ENCODE data around the gene PTPRM.

PTPRM gene

GRCh38 chr18:8367217-8367988, 800.3 kb downstream of the PTPRM start:
- no peaks in the 10 kb centered on the region for H3K4me1 ChIP-seq
- peak; percentile 3 to 69 for DNase-seq (ENCODE audit: low spot score in 2 of 2)
- H3K27me3 ChIP-seq (ENCODE audit: low read depth): peaks cover 9% of the 10 kb centered on the region
- no peaks in the 10 kb centered on the region for H3K36me3 ChIP-seq (replicated peaks)
- in situ Hi-C loops (cut with MboI; ENCODE audit: low sequenced_read_pairs): no loop called here
- H3K4me3 ChIP-seq: no peak overlapping the region
- H3K9me3 ChIP-seq: no peaks in the 10 kb centered on the region

- Histone ChIP-seq H3K27me3 (ENCODE audit: low read depth) (peaks cover 9% of the 10 kb centered on the region), H3K36me3 (replicated peaks) (no peaks in the 10 kb centered on the region), H3K4me3 (no peak overlapping the region), H3K9me3 (no peaks in the 10 kb centered on the region), H3K4me1 (no peaks in the 10 kb centered on the region)
- in situ Hi-C loops (cut with MboI; ENCODE audit: low sequenced_read_pairs): no loop called here
- no peak for DNase-seq (ENCODE audit: low spot score in 2 of 2)
Measured at GRCh38 chr18:8368512-8369217, 801.5 kb downstream of the PTPRM start.

GRCh38 chr18:8373486-8373885, 806.4 kb downstream of the PTPRM start:
- DNase-seq (ENCODE audit: low spot score in 2 of 2): no peak
- in situ Hi-C loops (cut with MboI; ENCODE audit: low sequenced_read_pairs): no loop called here
- H3K9me3 ChIP-seq: no peaks in the 10 kb centered on the region
- H3K4me3 ChIP-seq: no peak overlapping the region
- H3K36me3 ChIP-seq (replicated peaks): no peaks in the 10 kb centered on the region
- H3K4me1 ChIP-seq: no peaks in the 10 kb centered on the region
- H3K27me3 ChIP-seq (ENCODE audit: low read depth): no peaks in the 10 kb centered on the region

GRCh38 chr18:8374676-8375075, 807.6 kb downstream of the PTPRM start:
- H3K4me1 ChIP-seq: no peaks in the 10 kb centered on the region
- DNase-seq (ENCODE audit: low spot score in 2 of 2): no peak
- H3K36me3 ChIP-seq (replicated peaks): no peaks in the 10 kb centered on the region
- no peak overlapping the region for H3K4me3 ChIP-seq
- no peaks in the 10 kb centered on the region for H3K9me3 ChIP-seq
- no peaks in the 10 kb centered on the region for H3K27me3 ChIP-seq (ENCODE audit: low read depth)
- in situ Hi-C loops (cut with MboI; ENCODE audit: low sequenced_read_pairs): loop anchor here (25.0 kb wide), 1 partner anchor 287 kb away; no protein-coding TSS in a partner anchor

- Histone ChIP-seq H3K4me3 (no peak overlapping the region), H3K9me3 (no peaks in the 10 kb centered on the region), H3K4me1 (no peaks in the 10 kb centered on the region), H3K36me3 (replicated peaks) (no peaks in the 10 kb centered on the region), H3K27me3 (ENCODE audit: low read depth) (no peaks in the 10 kb centered on the region)
- no peak for DNase-seq (ENCODE audit: low spot score in 2 of 2)
- in situ Hi-C loops (cut with MboI; ENCODE audit: low sequenced_read_pairs): loop anchor here (25.0 kb wide), 1 partner anchor 288 kb away; no protein-coding TSS in a partner anchor
Measured at GRCh38 chr18:8375249-8375648, 808.1 kb downstream of the PTPRM start.

GRCh38 chr18:8376113-8376512, 809.0 kb downstream of the PTPRM start:
- H3K27me3 ChIP-seq (ENCODE audit: low read depth): no peaks in the 10 kb centered on the region
- no peaks in the 10 kb centered on the region for H3K36me3 ChIP-seq (replicated peaks)
- no peaks in the 10 kb centered on the region for H3K4me1 ChIP-seq
- no peak overlapping the region for H3K4me3 ChIP-seq
- DNase-seq (ENCODE audit: low spot score in 2 of 2): no peak
- no peaks in the 10 kb centered on the region for H3K9me3 ChIP-seq
- in situ Hi-C loops (cut with MboI; ENCODE audit: low sequenced_read_pairs): loop anchor here (25.0 kb wide), 1 partner anchor 289 kb away; no protein-coding TSS in a partner anchor

- Histone ChIP-seq H3K36me3 (replicated peaks) (no peaks in the 10 kb centered on the region), H3K9me3 (no peaks in the 10 kb centered on the region), H3K4me1 (no peaks in the 10 kb centered on the region), H3K4me3 (no peak overlapping the region), H3K27me3 (ENCODE audit: low read depth) (peaks cover 2% of the 10 kb centered on the region; the same call in 1 of the 2 replicates)
- DNase-seq (ENCODE audit: low spot score in 2 of 2): no peak
- in situ Hi-C loops (cut with MboI; ENCODE audit: low sequenced_read_pairs): loop anchor here (25.0 kb wide), 1 partner anchor 292 kb away; no protein-coding TSS in a partner anchor
Measured at GRCh38 chr18:8379187-8379941, 812.2 kb downstream of the PTPRM start.

GRCh38 chr18:8380006-8380405, 812.9 kb downstream of the PTPRM start:
- DNase-seq (ENCODE audit: low spot score in 2 of 2): no peak
- Histone ChIP-seq H3K36me3 (replicated peaks) (no peaks in the 10 kb centered on the region), H3K4me3 (no peak overlapping the region), H3K27me3 (ENCODE audit: low read depth) (peaks cover 2% of the 10 kb centered on the region; the same call in 1 of the 2 replicates), H3K9me3 (no peaks in the 10 kb centered on the region), H3K4me1 (no peaks in the 10 kb centered on the region)
- in situ Hi-C loops (cut with MboI; ENCODE audit: low sequenced_read_pairs): loop anchor here (25.0 kb wide), 1 partner anchor 293 kb away; no protein-coding TSS in a partner anchor

- H3K9me3 ChIP-seq: no peaks in the 10 kb centered on the region
- no peak overlapping the region for H3K4me3 ChIP-seq
- H3K27me3 ChIP-seq (ENCODE audit: low read depth): peaks cover 2% of the 10 kb centered on the region; the same call in 1 of the 2 replicates
- in situ Hi-C loops (cut with MboI; ENCODE audit: low sequenced_read_pairs): loop anchor here (25.0 kb wide), 1 partner anchor 294 kb away; no protein-coding TSS in a partner anchor
- H3K4me1 ChIP-seq: no peaks in the 10 kb centered on the region
- no peaks in the 10 kb centered on the region for H3K36me3 ChIP-seq (replicated peaks)
- DNase-seq (ENCODE audit: low spot score in 2 of 2): no peak
Measured at GRCh38 chr18:8380926-8381325, 813.8 kb downstream of the PTPRM start.

GRCh38 chr18:8381821-8382459, 814.8 kb downstream of the PTPRM start:
- Histone ChIP-seq H3K27me3 (ENCODE audit: low read depth) (peaks cover 2% of the 10 kb centered on the region; the same call in 1 of the 2 replicates), H3K36me3 (replicated peaks) (no peaks in the 10 kb centered on the region)
- in situ Hi-C loops (cut with MboI; ENCODE audit: low sequenced_read_pairs): loop anchor here (25.0 kb wide), 1 partner anchor 295 kb away; no protein-coding TSS in a partner anchor

GRCh38 chr18:8385400-8385799, 818.3 kb downstream of the PTPRM start:
- no peaks in the 10 kb centered on the region for H3K4me1 ChIP-seq
- in situ Hi-C loops (cut with MboI; ENCODE audit: low sequenced_read_pairs): loop anchor here (25.0 kb wide), 1 partner anchor 298 kb away; no protein-coding TSS in a partner anchor
- H3K4me3 ChIP-seq: no peak overlapping the region
- no peaks in the 10 kb centered on the region for H3K36me3 ChIP-seq (replicated peaks)
- no peak for DNase-seq (ENCODE audit: low spot score in 2 of 2)
- peaks cover 2% of the 10 kb centered on the region; the same call in 1 of the 2 replicates for H3K27me3 ChIP-seq (ENCODE audit: low read depth)
- no peaks in the 10 kb centered on the region for H3K9me3 ChIP-seq

More at GRCh38 chr18:8381821-8382459, 814.8 kb downstream of the PTPRM start:
- Histone ChIP-seq H3K9me3 (no peaks in the 10 kb centered on the region), H3K4me1 (no peaks in the 10 kb centered on the region), H3K4me3 (no peak overlapping the region)
- DNase-seq (ENCODE audit: low spot score in 2 of 2): no peak

- Histone ChIP-seq H3K36me3 (replicated peaks) (no peaks in the 10 kb centered on the region), H3K4me3 (no peak overlapping the region), H3K4me1 (no peaks in the 10 kb centered on the region), H3K9me3 (no peaks in the 10 kb centered on the region), H3K27me3 (ENCODE audit: low read depth) (no peaks in the 10 kb centered on the region)
- DNase-seq (ENCODE audit: low spot score in 2 of 2): no peak
- in situ Hi-C loops (cut with MboI; ENCODE audit: low sequenced_read_pairs): loop anchor here (25.0 kb wide), 1 partner anchor 300 kb away; no protein-coding TSS in a partner anchor
Measured at GRCh38 chr18:8386669-8387380, 819.7 kb downstream of the PTPRM start.

All from HAP-1 (cell line).